GM18870 (cell line): ENCODE measurements around the gene DLG3.

Source experiments
- ATAC-seq: cut with Tn5 transposase; IDR thresholded peaks from one replicate; pipeline ENCODE4 v1.9.1; 2021; ENCODE audit warnings: moderate library complexity; ENCODE audit not compliant: unreplicated experiment

DLG3 gene

DNA sequence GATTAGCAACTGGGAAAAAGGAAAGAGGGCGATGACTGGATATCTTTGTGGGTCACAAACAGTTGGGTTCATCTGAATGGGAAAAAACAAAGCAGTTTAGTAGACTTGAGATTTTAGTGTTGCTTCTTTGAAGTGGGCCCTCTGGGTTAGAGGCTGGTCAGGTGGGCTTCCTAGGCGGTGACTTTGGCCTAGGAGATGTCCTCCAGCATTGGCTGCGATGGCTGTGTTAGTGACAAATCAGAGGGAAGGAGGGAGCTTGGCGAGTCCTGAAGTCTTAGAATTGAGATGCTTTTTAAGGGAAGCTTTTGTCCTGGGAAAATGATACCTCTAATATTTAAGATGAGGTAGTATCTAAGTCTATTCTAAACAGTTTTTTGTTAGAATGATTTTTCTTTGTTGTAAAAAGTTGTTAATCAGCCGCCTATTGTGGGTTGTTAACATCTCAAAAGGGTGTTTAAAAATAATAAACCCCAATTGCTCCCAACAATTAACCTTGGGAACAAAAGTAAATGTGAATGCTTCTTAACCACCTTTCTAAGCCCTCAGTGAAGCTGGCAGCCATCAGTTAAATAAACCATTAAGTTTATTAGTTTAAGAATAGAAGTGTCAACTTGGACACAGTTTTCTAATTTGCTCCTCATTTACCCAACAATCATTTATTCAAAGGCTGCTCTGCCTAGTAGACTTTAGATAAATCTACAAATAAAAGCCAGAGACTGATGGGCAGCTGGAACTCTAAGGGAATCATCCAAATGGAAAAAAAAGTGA is 31.7 kb downstream of the DLG3 start:
- no peak for ATAC-seq

DNA sequence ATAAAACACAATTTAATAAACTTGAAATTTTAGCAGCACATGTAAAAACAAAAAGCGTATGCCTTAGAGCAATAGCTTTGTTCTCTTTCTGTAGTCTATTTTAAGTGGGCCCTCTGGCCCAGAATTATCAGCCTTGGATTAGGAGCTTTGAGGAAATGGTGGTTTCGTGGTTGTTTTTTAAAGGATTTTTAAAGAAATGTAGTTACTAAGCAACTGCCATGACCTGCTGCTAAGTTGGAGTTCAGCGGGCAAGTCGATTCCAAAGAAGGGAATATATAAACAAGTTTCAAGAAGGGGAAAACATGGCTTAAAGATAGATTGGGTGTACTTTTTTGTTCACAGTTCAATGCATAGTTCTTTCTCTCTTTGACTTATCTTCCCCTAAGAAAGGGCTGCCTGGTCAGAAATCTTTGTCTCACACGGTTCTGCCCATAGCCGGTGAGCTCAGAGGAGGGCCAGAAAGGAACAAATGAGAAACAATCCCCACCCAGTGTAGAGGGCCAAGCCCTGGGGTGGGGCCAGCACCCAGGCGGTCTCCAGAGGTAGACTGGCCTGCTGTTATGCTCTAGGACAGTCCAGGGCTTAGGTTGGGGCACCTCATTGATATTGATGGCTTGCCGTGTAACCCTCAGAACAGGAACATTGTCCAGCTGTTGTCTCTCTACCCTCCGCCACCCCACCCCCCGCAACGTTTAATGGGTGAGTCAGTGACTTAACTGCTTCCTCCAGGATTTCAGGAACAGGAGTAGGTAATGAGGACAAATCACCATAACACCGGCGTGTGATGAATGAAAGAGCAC is 32.5 kb downstream of the DLG3 start:
- ATAC-seq, result no peak

DNA sequence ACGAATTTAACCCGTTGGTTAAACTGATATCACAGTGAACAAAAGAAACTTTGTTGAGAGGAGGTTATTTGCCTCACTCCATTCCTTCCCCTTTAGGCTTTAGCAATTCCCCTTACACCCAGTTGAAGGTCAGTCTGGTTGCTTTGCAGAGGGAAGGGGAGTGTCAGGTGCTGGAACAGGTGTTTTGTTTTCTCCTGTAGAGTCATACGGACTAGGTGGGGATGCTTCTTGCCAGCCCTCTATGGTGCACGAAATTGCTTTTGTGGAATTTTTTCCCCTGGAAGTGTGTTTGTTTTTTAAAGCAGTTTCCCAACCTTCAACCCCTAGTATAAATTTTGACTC is 33.1 kb downstream of the DLG3 start:
- ATAC-seq, result no peak

DNA sequence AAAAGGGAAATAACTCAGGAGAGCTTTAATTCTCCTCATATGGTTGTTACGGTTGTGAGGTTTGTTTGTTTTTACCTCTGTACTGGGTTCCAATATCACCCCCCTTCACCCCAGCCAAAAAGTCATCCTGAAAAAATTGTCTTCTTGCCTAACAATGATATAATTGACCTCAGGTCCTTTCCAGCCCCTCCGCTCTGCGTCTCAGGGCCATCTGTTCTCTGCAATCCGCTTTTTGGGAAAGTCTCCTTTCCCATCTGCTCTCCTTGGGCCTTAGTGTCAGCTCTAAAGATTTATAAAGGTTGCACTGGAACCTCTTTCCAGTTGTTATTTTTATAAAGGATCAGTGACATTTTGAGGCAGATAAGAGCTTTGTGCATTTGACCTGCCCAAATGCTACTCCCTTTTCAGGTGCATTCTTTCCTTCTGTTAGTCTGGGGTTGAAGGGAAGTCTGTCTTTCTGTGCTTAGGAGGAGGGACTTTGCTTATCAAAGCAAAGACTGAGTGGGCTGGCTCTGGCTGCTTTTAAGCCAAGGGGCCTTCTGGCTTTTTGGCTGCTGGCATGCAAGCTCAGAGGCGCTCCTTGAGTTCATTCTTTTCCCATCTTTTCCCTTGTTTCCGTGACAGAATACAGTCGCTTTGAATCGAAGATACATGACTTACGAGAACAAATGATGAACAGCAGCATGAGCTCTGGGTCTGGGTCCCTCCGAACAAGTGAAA is 34.1 kb downstream of the DLG3 start:
- ATAC-seq, result no peak

DNA sequence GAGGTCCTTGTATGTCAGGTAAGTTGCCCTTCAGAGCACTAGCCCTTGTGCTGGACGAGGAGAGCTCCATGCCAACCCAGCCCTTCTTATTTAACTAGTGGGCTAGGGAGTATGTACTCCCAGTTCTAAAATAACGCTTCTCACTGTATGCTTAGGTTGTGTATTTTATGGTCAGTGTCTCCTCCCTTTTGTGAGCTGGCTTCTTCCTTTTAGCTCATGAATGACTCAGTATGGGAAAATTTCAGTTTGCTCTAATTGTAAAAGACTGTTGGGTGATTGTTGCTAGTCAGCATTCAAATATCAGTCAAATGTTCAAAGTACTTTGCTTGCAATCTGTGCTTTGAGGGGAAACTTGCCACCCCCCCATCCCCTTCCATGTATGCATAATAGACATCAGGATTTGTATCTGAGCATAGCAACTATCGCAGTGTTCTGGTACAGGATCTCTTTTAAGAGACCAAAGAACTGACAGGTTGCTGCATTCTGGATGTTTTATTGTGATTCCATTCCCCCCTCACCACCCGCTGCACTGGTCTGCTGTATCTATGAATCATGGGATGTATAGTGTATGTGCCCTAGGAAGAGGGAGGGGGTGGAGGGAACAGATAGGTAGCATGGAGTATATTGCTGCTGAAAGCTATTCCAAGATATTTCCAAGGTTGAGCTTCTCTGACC is 34.7 kb downstream of the DLG3 start:
- ATAC-seq, result no peak

DNA sequence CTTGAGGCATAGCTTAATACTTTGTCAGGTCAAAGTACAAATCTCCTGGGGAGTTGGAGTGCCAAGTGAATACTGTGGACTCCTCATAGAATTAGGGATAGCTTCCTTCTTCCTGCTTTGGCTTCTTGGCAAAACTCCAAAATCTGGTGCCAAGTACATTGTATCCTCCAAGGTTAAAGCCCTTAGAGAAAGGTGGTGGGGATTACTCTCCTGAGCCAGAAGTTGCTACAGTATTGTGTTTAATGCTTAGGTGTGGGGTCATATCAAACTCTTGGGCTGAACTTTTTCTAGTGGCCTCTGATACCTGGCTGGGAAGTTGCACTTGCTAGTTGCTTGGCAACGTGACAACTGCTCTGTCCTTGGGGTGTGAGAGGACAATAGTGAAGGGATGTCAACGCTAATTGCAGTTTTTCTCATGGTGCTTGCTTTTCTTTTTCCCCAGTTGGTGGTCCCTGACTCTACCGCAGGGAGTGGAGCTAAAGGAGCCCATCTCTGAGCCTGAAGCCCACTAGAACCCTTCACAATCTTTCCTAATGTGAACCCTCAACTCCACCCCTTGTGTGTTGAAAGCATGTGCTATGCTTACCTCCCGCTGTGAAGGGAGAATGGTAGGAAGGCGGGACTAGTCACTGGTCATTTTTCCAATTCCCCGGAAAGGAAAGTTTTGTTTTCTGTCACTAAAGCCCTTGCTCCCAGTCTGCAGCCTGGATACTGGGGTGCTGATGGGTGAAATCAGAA is 35.5 kb downstream of the DLG3 start:
- ATAC-seq, result no peak

DNA sequence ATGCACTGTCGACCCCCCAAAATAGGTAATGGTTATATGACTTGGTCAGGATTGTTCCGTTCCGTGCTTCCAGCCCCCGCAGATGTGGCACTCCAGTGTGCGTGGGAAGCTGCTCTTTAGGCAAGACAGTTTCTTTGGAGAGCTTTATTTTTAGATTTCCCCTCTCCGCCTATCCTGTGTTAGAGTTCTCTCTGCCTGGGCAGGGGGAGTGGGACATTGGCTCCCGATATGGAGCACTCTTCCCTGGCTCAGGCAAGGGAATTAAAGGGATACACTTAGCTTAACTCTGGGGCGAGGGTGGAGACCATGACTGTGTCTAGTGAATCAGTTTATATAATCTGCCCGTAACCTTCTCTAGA is 36.0 kb downstream of the DLG3 start:
- no peak for ATAC-seq

DNA sequence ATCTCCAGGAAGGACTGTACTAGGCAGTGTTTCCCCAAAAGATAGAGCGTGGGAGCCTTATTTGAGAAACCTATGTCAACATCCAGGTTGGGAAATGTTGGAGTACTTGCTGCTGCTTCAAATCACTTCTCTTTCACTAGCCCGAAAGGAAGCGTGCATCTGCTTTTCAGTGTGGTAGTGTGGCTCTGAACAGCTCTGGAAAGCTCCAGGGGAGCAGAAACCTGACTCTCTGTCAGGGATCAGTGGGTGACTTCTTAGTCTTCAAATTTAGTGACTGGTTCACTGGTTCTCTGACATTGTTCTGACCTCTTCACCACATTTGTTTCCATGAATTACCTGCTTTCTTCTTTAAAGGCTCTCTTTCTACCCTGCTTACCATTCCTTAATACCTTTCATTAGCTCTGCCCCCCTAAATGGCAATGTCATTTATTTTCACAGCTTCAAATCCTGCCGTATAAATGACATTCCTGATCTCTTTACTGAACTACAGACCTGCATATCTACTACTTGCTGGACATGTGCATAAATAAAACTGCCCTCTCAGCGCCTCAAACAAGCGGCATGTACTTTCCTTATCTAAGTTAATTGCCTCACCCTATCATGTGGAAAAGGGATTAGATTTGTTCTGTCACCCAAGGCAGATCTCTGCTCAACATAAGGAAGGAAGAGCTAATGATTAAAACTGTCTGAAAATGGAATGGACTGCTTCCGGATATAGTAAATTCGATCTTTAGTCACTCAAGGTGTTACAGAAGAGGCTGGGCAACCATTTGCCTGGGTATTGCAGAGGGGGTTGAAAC is 37.0 kb downstream of the DLG3 start:
- ATAC-seq, result no peak

DNA sequence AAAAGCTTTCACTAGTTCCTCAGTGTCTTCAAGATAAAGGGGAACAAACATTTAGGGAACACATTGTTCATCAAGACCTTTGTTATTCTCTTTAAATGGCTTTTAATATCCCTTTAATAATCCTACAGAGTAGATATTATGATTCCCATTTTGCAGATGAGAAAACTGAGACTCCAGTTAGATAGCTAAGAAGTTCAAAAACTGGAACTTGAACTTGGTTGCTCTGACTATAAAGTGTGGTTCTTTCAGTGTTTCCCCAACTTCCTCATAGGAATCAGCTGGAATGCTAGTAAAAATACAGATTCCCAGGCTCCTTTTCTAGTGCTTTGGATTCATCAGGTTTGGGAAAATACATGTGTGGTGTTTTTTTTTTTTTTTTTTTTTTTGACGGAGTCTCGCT is 37.7 kb downstream of the DLG3 start:
- no peak for ATAC-seq

DNA sequence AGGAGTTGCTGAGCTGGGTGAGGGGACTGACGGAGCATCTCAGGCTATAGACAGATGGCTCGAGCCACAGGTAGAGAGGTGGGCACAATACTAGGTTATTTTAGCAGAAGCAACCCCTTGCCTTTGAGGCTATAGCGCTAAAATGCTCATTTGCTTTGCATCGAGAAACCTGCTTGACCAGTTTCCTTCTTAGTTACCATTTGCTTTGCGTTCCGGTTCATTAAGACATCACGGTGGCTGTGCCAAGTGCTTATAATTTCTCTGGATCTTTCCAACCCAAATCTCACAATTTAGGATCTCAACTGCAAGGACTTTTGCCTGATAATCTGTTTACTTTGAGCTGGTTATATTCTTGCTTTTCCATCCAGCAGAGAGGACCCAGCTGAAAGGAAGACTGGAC is 40.8 kb downstream of the DLG3 start:
- no peak for ATAC-seq

DNA sequence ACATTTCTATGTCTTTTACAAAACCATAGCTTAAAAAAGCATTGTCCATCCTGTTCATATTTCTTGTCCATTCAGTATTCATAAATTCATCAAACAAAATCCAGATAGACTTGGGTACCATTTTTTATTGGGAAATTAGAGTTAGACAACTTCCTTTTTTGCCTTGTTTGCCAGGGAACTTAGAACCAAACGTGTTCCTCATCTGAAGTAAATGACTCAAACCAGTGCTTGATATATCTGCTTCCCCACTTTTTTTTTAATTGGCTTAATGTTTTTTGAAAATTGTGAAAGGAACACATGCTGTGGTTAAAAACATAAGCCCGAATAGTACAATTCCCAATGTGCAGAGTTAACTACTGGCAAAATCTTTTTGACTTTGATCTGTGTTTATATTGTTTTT is 44.2 kb downstream of the DLG3 start:
- no peak for ATAC-seq

DNA sequence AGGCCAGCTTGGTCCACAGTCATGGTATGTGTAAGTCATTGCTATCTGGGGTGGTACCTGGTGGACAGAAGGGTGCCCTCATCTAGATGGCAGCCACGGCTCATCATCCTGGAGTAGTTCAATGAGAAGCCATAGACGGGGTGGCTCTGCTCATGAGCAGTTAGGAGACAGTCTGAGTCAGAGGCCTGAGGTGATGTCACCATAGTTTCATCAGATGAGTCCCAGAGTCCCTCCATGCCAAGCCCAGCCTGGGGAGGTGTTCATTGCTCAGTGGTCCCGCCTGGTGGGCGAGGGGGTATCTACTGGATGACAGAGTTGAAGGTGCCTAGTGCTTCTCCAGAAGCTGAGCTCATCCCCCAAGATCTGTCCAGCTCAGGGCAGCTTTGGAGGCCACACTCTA is 49.8 kb downstream of the DLG3 start:
- ATAC-seq, result no peak

DNA sequence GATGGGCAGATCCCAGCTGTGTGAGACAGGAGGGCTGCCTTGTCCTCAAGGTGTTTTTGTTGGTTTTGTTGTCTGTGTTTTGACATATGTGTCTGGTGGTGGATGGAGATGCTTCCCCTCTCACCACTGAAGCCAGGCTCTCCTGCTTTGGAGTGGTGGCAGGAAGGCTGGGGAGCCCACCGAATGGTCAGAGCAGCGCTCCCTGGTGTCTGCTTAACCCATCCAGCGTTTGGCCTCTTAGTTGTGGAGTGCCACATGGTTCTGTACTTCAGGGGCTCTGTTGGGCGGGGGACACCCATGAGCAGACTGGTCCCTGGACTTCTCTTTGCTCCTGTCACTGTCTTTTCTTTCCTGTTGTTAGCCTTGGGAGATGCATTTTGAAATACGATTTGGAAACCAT is 51.9 kb downstream of the DLG3 start:
- ATAC-seq, result no peak

DNA sequence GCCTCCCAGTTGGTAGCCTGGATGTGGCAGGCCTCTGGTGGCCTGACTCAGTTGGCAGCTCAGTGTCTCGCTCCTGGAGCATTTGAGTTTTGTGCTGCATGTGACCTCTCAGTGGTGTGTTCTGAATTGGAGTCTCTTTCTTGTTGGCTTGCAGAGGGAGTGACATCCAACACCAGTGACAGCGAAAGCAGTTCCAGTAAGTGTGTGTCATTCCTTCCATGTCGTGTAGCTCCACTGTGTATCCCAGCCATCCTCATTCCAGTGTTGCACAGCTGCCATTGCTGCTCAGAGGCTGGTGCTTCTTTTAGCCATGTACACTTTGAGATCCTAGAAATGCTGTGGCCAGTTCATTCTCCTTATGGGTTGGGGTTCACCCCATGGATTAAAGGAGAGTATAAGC is 52.4 kb downstream of the DLG3 start:
- ATAC-seq, result no peak

DNA sequence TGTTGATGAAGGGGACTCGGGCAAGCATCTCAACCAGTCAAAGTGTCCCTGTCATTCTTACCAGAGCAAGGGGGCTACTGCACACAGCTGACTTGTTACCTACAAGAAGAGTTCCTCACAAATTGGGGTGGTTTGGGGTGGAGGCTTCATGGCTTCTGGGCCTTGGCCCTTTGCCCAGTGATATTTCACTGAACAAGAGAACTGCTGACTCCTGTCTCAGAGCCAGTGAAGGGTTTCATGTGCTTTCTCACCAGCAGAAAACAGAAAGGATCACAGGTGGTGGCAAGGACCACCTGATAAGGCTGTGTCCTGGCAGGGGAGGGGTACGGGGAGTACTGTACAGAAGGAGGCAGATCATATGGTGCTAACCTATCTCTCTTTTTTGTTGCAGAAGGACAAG is 53.5 kb downstream of the DLG3 start:
- ATAC-seq, result no peak

DNA sequence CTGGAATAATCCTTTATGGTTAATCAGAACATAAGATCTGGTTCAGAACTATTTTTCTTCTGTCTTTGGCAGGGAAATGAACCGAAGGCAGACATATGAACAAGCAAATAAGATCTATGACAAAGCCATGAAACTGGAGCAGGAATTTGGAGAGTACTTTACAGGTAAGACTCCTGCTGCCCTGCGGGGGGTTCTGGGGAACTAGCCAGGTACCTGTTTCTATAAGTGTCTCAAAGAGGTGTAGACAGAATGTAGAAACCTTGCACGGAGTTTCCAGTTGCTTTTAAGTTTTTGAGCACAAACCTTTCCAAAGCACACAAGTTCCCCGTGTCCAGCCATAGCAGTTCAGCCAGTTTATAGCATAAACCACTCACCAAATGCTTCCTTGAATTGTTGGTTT is 56.2 kb downstream of the DLG3 start:
- ATAC-seq, result no peak

DNA sequence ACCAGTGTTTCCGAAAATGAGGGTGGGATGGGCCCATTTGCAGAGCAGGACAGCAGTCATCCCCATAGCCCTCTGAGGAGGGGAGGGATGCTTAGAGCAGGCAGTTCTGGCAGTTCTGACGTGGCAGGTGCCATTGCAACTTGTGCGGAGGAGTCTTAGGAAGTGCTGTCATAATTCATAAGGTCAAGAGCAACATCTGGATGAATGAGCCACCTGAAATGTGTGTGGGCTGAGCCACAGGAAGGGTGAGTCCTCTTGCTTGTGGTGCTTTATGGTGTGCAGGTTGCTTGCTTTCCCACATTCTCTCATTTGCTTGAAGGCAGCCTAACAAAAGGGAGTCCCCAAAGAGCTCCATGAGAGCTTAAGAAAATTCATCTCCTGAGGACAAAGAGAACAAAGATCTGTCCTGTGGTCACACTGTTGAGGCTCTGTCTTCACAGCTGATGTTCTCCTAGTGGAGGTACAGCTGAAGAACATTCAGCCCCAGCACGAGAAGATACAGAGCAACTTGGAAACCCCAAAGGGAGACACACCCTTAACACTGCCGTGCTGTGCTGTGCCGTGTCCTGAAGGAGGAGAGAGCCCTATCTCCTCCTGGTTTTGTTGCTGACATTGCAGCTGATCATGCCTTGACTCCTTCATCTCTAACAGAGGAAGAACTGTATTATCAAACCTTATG is 60.3 kb downstream of the DLG3 start:
- ATAC-seq, result no peak

DNA sequence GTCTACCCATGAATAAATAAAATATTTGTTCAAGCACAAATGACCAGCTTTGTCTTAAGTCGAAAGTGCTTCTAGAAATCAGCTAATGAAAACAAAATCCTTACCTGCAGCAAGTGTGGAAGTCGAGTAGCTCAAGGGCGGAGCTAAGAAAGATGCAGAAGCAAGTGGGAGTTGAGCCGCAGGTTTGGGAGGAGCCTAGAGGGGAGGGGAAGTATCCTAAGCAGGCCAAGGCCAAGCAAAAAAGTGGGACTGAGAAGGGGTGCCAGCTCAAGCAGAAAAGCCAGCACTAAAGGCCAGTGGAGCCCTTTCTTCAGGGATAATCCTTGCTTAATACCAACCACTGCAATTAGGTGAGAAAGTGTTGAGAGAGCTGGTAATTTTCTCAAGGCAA is 60.8 kb downstream of the DLG3 start:
- no peak for ATAC-seq

DNA sequence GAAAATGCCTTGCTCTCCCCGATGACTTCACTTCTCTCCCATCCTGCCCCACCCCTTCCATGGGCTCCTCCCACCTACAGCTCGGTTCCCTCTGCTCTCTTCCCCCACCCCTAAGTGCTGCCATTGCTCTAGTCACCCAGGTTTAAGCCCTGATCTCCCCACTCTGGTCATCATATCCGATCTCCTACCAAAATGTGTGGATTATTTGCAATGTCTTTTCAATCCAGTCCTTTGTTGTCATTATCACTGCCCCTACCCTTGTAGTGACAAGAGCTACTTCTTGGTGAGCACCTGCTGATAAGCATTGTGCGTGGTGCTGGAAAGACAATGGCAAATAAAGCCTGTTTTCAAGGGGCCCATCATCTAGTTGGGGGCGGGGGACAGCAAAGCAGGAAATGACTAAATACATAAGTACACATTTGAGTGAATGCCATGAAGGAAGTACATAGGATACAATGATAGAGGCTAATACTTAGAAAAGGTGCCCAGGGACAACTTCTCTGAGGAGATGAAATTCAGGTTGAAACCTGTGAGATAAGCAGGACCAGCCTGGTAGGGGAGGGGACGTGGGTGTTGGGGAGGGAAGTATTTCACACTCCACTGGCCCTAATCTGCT is 63.8 kb downstream of the DLG3 start:
- peak; percentile 60 for ATAC-seq
